Stimulated activated naive CD4-positive, alpha-beta T cell (primary cell): Measurements from ENCODE around the gene TYRO3.

Source experiments
- DNase-seq, 6 experiments: peaks; one replicate each; lab custom pipeline; 2025; lab: John Stamatoyannopoulos, UW

TYRO3 gene

DNA sequence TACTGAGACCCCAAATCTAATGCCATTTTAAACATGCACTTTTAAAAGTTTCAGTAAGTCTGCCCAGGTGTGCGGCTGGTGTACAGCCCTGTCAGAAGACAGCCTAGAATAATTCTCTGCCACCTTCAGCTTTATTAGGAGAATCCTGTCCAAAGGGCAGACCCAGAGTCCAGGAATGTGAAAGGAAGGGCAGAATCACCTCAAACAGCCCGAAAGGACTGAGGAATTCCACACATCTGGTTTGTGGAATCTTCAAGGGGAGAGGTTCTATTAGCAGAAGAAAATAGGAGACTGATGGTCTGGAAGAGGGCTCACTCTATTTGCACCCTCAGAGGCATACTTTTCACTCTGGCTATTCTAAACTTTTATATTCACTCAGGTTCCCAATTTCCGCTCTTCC lies 46.6 kb downstream of the TYRO3 start:
- DNase-seq, result no peak

DNA sequence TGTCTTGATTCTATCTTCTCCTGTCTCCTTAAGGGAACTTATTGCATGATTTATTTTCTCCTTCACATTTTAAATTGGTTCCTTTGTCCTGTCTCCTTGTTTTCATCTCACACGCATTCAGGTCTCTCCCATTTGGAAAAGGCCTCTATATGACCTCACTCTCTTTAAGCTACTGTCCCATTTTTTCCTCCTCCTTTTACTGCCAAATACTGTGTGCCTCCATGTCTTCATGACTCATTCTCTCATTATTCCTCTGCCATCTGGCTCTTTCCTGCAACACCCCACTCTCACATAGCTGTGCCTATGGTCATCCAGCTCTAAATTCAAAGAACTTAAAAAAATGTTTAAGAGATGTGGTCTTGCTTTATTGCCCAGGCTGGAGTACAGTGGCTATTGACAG lies 48.0 kb downstream of the TYRO3 start:
- DNase-seq, result no peak

DNA sequence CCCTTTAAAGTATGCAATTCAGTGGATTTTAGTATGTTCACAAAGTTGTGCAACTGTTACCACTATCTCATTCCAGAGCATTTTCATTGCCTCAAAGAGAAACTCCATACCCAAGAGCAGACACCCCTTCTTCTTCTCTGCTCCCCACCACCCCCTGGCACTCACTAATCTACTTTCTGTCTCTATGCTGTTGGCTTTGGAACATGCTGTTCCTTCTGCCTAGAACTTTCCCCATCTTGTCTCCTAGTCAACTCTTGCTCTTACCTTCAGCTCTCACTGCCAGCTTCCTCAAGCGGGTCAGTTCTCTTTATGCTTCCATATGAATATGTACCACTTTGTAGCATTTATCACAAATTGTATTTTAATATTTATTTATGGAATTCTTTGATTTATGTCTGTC lies 50.1 kb downstream of the TYRO3 start:
- DNase-seq, result no peak

DNA sequence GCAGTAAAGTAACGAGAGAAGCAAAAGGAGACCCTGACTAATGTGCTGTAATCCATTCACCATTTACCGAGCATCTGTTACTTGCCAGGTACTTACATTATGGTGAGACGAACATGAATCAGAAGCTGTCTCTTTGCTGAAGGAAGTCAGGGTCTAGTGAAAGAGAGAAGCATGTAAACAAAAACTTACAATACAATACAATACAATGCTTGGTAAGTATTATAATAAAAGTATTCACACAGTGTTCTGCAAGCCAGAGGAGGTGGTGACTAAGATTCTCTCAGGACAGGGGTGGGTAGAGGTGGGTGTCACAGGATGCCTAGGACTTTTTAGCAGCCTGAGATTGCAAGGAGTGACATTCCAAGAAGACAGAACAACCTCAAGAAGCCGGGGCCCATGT lies 51.0 kb downstream of the TYRO3 start:
- DNase-seq, result no peak

DNA sequence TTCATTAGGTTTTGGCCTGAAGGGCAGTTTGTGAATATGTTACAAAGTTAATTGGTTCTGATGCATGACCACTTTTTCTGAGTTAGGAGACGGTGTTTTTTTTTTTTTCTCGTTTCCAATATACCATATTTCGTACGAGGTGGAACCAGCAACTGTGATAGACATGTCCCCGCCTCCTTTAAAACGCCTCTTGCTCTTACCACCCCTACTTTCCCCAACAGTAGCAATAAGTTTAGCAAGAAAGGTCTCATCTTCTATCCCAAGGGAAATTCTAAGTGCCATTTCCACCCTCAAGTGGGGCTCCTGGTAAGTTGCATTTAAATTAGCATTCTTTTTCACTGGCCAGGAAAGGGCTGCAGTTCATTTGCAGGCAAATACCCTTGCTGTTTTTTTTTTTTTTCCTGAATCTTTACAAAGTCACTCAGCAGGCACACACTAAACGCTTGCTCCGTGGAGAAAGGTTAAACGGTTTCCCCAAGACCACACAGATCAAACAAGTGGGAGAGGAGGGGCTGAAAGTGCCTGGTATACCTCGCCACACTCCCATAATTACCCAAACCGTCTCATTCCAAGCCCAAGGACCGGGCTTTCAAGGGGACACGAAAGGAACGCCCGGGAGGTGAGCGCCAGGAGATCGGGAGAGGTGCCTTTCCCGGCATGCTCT lies 61.7 kb downstream of the TYRO3 start:
- peak in 1 of 6 experiments; percentile 36 for DNase-seq

DNA sequence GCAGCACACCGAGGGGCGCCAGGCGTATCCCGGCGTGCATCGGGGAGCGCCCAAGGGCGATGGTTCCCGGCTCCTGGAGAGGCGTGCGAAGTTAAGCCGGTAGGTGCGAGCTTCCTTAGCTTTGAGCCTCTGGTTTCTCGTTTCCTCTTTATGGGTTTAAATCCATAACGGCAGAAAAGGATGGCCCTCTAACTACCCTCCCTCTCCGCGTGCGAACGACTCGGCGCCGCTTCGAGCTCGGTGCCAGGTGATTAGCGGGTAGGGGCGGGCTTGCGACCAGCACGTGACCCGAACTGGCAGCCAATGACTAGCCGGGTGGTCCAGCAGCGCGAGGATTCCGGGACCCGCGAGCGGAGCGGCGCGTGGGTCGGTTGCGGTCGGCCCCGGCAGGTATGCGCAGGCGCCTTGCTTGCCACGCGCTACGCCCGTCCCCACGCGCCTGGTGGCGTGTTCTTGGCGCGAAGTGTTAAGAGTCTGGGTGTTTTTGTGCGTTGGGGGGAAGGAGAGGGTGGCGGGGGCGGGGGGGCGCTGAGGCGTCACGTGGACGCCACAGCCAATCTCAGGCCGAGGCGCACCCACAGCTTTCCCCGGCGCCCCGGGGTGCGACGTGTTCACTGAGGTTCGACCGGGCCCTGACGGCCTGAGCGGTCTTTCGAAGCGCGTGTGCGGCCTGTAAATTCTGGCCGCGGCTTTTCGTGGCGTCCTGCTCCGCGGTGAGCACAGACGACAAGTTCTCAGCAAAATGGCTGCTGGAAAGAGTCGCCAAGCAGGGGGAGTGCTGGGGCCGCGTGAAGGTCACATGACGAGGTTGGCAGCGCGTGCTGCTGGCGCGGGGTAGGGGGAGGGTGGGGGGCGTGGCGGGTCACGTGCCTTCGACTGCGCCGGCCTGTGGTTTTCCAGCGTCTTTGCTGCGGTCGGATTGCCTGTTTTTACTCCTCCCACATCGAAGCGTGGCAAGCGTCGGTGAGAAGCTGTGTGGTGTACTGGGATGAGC lies 62.5 kb downstream of the TYRO3 start:
- DNase-seq, result peak; percentile 57 to 78 (median 73)

DNA sequence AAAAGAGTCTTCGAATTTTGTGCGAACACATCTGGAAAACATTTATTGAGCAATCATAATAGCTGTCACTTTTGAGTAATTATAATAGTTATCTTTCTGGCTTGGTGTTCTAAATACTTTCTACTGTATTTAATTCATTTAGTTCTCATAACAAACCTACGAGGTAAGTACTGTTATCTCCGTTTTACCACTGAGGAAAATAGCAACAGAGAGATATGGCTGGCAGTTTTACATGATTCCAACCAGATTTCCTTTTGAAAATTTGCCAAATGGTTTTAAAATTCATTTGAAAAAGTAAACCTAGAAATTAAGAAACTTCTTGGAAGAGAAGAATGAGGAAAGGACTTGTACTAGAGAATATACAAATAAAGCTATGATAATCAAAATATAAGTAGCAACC lies 63.9 kb downstream of the TYRO3 start:
- DNase-seq, result no peak

DNA sequence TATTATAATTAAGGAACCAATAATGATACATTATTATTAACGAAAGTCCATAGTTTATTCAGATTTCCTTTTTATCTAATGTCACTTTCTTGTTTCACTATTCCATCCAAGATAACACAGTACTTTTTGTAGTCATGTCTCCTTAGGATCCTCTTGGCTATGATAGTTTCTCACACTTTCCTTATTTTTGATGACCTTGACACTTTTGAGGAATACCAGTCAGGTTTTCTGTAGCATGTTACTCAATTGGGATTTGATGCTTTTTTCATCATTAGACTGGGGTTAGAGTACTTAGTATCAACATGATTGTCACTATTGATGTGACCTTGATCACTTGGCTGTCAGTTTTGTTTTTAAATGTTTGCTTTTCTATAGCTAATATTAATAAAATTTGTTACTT lies 68.2 kb downstream of the TYRO3 start:
- no peak for DNase-seq

DNA sequence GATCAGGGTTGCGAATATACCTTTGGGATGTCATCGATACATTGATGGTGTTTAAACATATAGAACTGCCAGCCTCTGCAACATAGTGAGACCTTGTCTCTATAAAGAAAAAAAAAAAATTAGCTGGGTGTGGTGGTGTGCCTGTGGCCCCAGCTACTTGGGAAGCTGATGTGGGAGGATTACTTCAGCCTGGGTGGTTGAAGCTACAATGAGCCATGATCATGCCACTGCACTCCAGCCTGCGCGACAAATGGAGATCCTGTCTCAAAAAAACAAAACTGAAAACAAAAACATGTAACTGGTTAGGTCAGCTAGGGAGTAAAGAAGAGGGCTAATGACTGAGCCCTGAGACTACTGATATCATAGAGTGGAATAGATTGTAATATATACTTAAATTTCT lies 70.5 kb downstream of the TYRO3 start:
- no peak for DNase-seq

DNA sequence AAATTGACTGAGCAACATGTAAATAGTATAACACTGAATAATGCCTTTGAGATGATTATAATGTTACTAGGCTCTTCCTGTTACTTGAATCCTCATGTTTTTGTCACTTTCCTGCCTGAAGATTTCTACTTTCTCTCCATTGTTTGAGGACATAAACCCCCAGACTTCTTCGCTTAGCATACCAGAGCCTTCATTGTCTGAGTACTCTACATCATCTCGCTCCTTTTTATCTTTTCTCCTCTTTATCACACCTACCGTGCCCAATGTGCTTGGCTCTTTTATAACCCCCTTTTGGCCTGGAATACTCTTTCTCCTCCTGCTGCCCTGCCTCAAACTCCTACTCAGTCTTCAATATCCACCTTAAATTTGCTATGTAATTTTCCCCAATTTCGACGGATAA lies 70.9 kb downstream of the TYRO3 start:
- DNase-seq, result no peak

DNA sequence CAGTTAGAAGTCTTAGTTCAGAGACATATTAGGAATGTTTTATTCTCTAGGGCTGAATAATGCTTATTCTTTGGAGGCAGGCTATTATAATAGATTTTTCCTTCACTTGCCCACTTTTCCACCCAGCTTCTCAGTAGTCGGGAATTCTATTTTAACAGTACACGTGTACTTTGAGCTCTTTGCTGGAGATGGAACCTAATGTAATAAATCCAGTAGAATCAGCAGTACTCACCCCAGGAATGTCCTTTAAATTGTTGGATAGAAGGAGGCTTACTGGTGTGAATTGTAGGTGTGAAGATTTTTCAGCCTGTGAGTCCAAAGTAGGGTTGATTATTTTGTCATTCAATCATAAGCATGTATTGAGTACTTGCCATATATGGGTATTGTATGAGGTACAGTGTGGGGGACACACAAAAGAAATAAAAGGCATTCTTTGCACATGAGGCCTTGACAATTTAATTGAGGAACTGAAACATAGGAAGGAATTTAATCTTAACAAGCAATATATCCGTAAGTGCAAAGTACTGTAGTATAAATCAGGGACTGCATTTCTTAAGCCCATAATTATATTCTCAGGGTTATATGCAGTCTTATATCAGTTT lies 71.7 kb downstream of the TYRO3 start:
- DNase-seq, result no peak

DNA sequence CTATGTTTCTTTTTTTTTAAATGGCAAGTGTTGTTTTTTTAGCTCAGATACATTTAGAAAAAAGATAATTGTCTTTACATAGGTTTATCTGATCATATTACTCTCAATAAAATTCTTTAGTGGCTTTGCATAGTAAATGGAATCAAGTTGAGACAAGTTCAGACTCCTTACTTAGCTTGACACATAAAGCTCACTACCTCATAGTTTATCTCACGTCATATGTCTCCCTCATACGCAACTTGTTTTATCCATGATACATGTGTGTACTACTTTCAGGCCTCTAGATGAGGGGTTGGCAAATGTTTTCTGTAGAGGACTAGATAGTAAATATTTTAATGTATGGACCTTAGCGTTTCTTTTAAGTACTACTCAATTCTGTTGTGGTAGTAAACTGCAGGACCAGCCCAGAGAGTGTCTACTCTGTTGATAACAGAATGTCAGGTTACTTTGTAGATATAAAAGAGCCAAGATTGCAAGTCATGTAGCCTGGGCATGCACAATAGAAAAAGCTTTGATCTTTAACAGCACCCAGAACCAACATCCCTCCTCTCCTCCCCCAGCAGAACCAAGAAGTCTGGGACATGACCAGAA lies 73.0 kb downstream of the TYRO3 start:
- no peak for DNase-seq
